H9 (cell line): ENCODE results near the gene TRAFD1. TPM values are rescaled to one million over a fixed set of nuclear protein-coding genes. Genes with fewer than 3 reads are reported as not detected.
A peak's percentile ranks its signal among the peaks of the same experiment; 100 is the strongest.

ENCODE experiments used
- DNase-seq: peaks from one replicate; pipeline ENCODE4 v3.0.0-alpha.2; 2017
- H2AFZ ChIP-seq: one replicate; pipeline ENCODE4 v1.6.1; 2013; ENCODE audit warnings: mild to moderate bottlenecking, low read length, control low read depth, moderate library complexity
- H2AK5ac ChIP-seq: 2 replicates; pipeline ENCODE4 v1.6.1; 2013; ENCODE audit warnings: low read length, control low read depth, mixed read lengths; ENCODE audit not compliant: insufficient read length
- H2BK120ac ChIP-seq: one replicate; pipeline ENCODE4 v1.6.1; 2013; ENCODE audit warnings: low read depth, mild to moderate bottlenecking, low read length, control low read depth, inconsistent platforms; ENCODE audit not compliant: poor library complexity, severe bottlenecking
- H2BK12ac ChIP-seq: 2 replicates; pipeline ENCODE4 v1.6.1; 2013; ENCODE audit warnings: low read length, control low read depth, mixed read lengths, low read depth; ENCODE audit not compliant: insufficient read length
- H2BK15ac ChIP-seq: 2 replicates; pipeline ENCODE4 v1.6.1; 2013; ENCODE audit warnings: low read depth, low read length, control low read depth
- H2BK20ac ChIP-seq: one replicate; pipeline ENCODE4 v1.6.1; 2013; ENCODE audit warnings: low read depth, mild to moderate bottlenecking, low read length, control low read depth, inconsistent platforms; ENCODE audit not compliant: poor library complexity, severe bottlenecking
- H2BK5ac ChIP-seq: 2 replicates; pipeline ENCODE4 v1.6.1; 2013; ENCODE audit warnings: low read length, control low read depth, mixed read lengths; ENCODE audit not compliant: insufficient read length
- H3K14ac ChIP-seq: 2 replicates; pipeline ENCODE4 v1.6.1; 2013; ENCODE audit warnings: low read length, control low read depth; ENCODE audit not compliant: insufficient read depth
- H3K18ac ChIP-seq: 2 replicates; pipeline ENCODE4 v1.6.1; 2013; ENCODE audit warnings: low read depth, mild to moderate bottlenecking, mixed read lengths, low read length, control low read depth; ENCODE audit not compliant: insufficient read length
- H3K23ac ChIP-seq: 2 replicates; pipeline ENCODE4 v1.6.1; 2013; ENCODE audit warnings: low read length, control low read depth, mixed read lengths, low read depth; ENCODE audit not compliant: insufficient read length
- H3K23me2 ChIP-seq: 2 replicates; pipeline ENCODE4 v1.6.1; 2013; ENCODE audit warnings: low read depth, mild to moderate bottlenecking, mixed read lengths, low read length, control low read depth; ENCODE audit not compliant: insufficient read length, poor library complexity, severe bottlenecking
- H3K27ac ChIP-seq: 2 replicates; pipeline ENCODE4 v1.5.1; 2013; ENCODE audit warnings: low read length, control low read depth, mixed read lengths, low read depth; ENCODE audit not compliant: insufficient read length
- H3K27me3 ChIP-seq: 2 replicates; pipeline ENCODE4 v1.6.1; 2013; ENCODE audit warnings: low read length, control low read depth, inconsistent platforms; ENCODE audit not compliant: insufficient read depth
- H3K4ac ChIP-seq: 2 replicates; pipeline ENCODE4 v1.6.1; 2013; ENCODE audit warnings: low read depth, mild to moderate bottlenecking, control low read depth, inconsistent platforms, low read length, moderate library complexity
- H3K4me1 ChIP-seq: 2 replicates; pipeline ENCODE4 v1.6.1; 2013; ENCODE audit warnings: low read length, control low read depth, inconsistent platforms; ENCODE audit not compliant: insufficient read depth
- H3K4me2 ChIP-seq: 2 replicates; pipeline ENCODE4 v1.6.1; 2013; ENCODE audit warnings: low read length, control low read depth, mixed read lengths; ENCODE audit not compliant: insufficient read length, insufficient read depth
- H3K56ac ChIP-seq: 2 replicates; pipeline ENCODE4 v1.6.1; 2013; ENCODE audit warnings: low read depth, mild to moderate bottlenecking, mixed read lengths, low read length, control low read depth; ENCODE audit not compliant: insufficient read length
- H3K79me1 ChIP-seq: 2 replicates; pipeline ENCODE4 v1.6.1; 2013; ENCODE audit warnings: low read depth, mild to moderate bottlenecking, moderate library complexity, low read length, control low read depth, inconsistent platforms; ENCODE audit not compliant: insufficient read depth, poor library complexity, severe bottlenecking
- H3K79me2 ChIP-seq: 2 replicates; pipeline ENCODE4 v1.6.1; 2013; ENCODE audit warnings: low read length, control low read depth, inconsistent platforms; ENCODE audit not compliant: insufficient read depth
- H3K9ac ChIP-seq: 2 replicates; pipeline ENCODE4 v1.6.1; 2013; ENCODE audit warnings: low read length, control low read depth, mixed read lengths; ENCODE audit not compliant: insufficient read length; ENCODE audit errors: extremely low read depth
- H3K9me3 ChIP-seq: one replicate; pipeline ENCODE4 v1.6.1; 2013; ENCODE audit warnings: low read depth, low read length, inconsistent platforms; ENCODE audit not compliant: control insufficient read depth
- H3T11ph ChIP-seq: one replicate; pipeline ENCODE4 v1.6.1; 2013; ENCODE audit warnings: mild to moderate bottlenecking, low read length, control low read depth, inconsistent platforms
- H4K20me1 ChIP-seq: one replicate; pipeline ENCODE4 v1.6.1; 2013; ENCODE audit not compliant: control insufficient read depth, insufficient read length, insufficient read depth
- H4K5ac ChIP-seq: 2 replicates; pipeline ENCODE4 v1.6.1; 2013; ENCODE audit warnings: low read depth, mild to moderate bottlenecking, mixed read lengths, low read length, control low read depth; ENCODE audit not compliant: insufficient read length
- H4K8ac ChIP-seq: replicated peaks from 2 replicates; pipeline ENCODE4 v1.6.1; 2013; ENCODE audit warnings: low read length, control low read depth, mixed read lengths, low read depth; ENCODE audit not compliant: insufficient read length
- H4K91ac ChIP-seq: 2 replicates; pipeline ENCODE4 v1.6.1; 2013; ENCODE audit warnings: low read depth, mild to moderate bottlenecking, moderate library complexity, mixed read lengths, low read length, control low read depth; ENCODE audit not compliant: insufficient read length
- H3K27ac Mint-ChIP-seq, 3 experiments: 2 replicates in 2 of 3; 3 replicates in 1 of 3; pipeline ENCODE4 v1.8.0; 2020 to 2021; ENCODE audit warnings: mixed read lengths in 3 of 3, mild to moderate bottlenecking in 1 of 3, moderate library complexity in 1 of 3
- H3K27me3 Mint-ChIP-seq: 2 replicates; pipeline ENCODE4 v1.8.0; 2021; ENCODE audit warnings: low read depth, mild to moderate bottlenecking, moderate library complexity, mixed read lengths
- H3K36me3 Mint-ChIP-seq, 3 experiments: 2 replicates in 2 of 3; 3 replicates in 1 of 3; pipeline ENCODE4 v1.8.0; 2020 to 2021; ENCODE audit warnings: low read depth in 3 of 3, mixed read lengths in 3 of 3; ENCODE audit not compliant: insufficient read depth in 1 of 3
- H3K4me1 Mint-ChIP-seq, 2 experiments: 2 replicates each; pipeline ENCODE4 v1.8.0; 2020; ENCODE audit warnings: mixed read lengths in 2 of 2
- H3K4me3 Mint-ChIP-seq, 2 experiments: 2 replicates in 1 of 2; 3 replicates in 1 of 2; pipeline ENCODE4 v1.8.0; 2020 to 2021; ENCODE audit warnings: mild to moderate bottlenecking in 2 of 2, mixed read lengths in 2 of 2, moderate library complexity in 1 of 2
- H3K9me3 Mint-ChIP-seq, 2 experiments: 2 replicates in 1 of 2; 3 replicates in 1 of 2; pipeline ENCODE4 v1.8.0; 2020; ENCODE audit warnings: mild to moderate bottlenecking in 2 of 2, mixed read lengths in 2 of 2, moderate library complexity in 1 of 2
- WGBS: extraction: QIAGEN DNeasy Blood & Tissue Kit; methylation state at CpG from one replicate; pipeline ENCODE4 v1.1.7; 2013; ENCODE audit warnings: missing lambda C conversion rate, low lambda C conversion rate, mixed read lengths; ENCODE audit not compliant: insufficient read length; ENCODE audit errors: extremely low coverage; 5-methylcytosine and 5-hydroxymethylcytosine counted together
- total RNA-seq: library from RNA; stranded (reverse); gene quantifications from 2 replicates; pipeline ENCODE4 v1.2.1, GENCODE V29; 2021
- TF ChIP-seq, protein P1 (sequence below): fragments of 200-600 bp; sonication (generic); conservative IDR thresholded peaks from 3 replicates; pipeline ENCODE4 v1.8.0; 2021; ENCODE audit warnings: antibody characterized with exemption, mild to moderate bottlenecking

TRAFD1 gene
- total RNA-seq, 1 experiment from 2014 or later: 32.0 TPM

DNA sequence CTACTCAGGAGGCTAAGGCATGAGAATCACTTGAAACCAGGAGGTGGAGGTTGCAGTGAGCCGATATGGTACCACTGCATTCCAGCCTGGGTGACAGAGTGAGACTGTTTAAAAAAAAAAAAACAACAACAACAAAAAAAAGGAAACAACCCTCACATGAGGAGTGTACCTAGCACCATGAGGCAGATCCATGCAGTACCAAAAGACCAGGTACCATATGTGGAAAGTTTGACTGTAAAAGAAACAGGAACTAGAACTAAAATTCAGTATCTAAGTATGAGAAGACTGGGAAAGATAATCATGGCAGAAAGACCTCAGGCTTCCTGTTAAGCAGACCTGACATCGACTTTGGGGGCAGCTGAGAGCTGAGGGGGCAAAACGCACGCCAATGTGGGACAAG, 55.1 kb downstream of the TRAFD1 start:
- Histone ChIP-seq H2BK20ac (no peak overlapping the region), H3K9ac (no peak overlapping the region), H3K18ac (no peak overlapping the region), H3K27ac (no peak overlapping the region), H3K79me1 (no peaks in the 10 kb centered on the region), H3K27me3 (no peaks in the 10 kb centered on the region), H3K14ac (no peak overlapping the region), H3T11ph (no peak overlapping the region), H2BK120ac (no peak overlapping the region), H2BK5ac (no peak overlapping the region), H2BK12ac (no peak overlapping the region), H3K9me3 (no peaks in the 10 kb centered on the region), H3K56ac (no peak overlapping the region), H2AK5ac (no peak overlapping the region), H4K20me1 (no peaks in the 10 kb centered on the region), H4K8ac (no peak overlapping the region), H3K23ac (no peak overlapping the region), H3K4me1 (peaks cover 7% of the 10 kb centered on the region), H3K79me2 (no peaks in the 10 kb centered on the region), H4K5ac (no peak overlapping the region), H3K4ac (no peak overlapping the region), H2AFZ (no peak overlapping the region), H4K91ac (no peak overlapping the region), H3K4me2 (no peak overlapping the region), H2BK15ac (no peak overlapping the region), H3K23me2 (no peaks in the 10 kb centered on the region)
- no CpG with 5 or more reads among the region's 4 CpGs for WGBS
- Mint-ChIP-seq H3K27me3 (no peaks in the 10 kb centered on the region), H3K27ac (peak overlapping the region; percentile 37 to 83 (median 74); a peak in 5 of 7 replicates), H3K4me3 (no peak overlapping the region), H3K9me3 (no peaks in the 10 kb centered on the region), H3K4me1 (peaks cover 21 to 23% of the 10 kb centered on the region in 2 experiments), H3K36me3 (peaks cover 10 to 39% (median 33%) of the 10 kb centered on the region in 3 experiments; a peak in 6 of 7 replicates)
- TF ChIP-seq, protein P1, sequence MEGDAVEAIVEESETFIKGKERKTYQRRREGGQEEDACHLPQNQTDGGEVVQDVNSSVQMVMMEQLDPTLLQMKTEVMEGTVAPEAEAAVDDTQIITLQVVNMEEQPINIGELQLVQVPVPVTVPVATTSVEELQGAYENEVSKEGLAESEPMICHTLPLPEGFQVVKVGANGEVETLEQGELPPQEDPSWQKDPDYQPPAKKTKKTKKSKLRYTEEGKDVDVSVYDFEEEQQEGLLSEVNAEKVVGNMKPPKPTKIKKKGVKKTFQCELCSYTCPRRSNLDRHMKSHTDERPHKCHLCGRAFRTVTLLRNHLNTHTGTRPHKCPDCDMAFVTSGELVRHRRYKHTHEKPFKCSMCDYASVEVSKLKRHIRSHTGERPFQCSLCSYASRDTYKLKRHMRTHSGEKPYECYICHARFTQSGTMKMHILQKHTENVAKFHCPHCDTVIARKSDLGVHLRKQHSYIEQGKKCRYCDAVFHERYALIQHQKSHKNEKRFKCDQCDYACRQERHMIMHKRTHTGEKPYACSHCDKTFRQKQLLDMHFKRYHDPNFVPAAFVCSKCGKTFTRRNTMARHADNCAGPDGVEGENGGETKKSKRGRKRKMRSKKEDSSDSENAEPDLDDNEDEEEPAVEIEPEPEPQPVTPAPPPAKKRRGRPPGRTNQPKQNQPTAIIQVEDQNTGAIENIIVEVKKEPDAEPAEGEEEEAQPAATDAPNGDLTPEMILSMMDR: no peak
- DNase-seq: no peak
